HTR-8/SVneo (cell line): ENCODE measurements around the gene C10orf90.

Experiments used
- DNase-seq: peaks from one replicate; pipeline ENCODE4 v3.0.0; 2011; ENCODE audit warnings: low spot score, mixed read lengths; ENCODE audit not compliant: insufficient read length
- FAIRE-seq: peaks from 2 replicates; lab custom pipeline; 2011; peaks lifted over from hg19 to GRCh38; lab: Jason Lieb, UNC

Gene C10orf90

GRCh38 chr10:126670056-126670894 is at the start of gene C10orf90:
C10orf90 (minus strand) TSS chr10:126670693; CDS start chr10:126670480, 213 bp downstream.
- FAIRE-seq, result no peak
- no peak for DNase-seq

GRCh38 chr10:126716366-126716765 is 45.9 kb upstream of the C10orf90 start:
- DNase-seq, result no peak
- FAIRE-seq, result no peak

- DNase-seq (no peak), FAIRE-seq (no peak)
Measured at GRCh38 chr10:126713594-126713993, 43.1 kb upstream of the C10orf90 start.

- FAIRE-seq, result no peak
- no peak for DNase-seq
Measured at GRCh38 chr10:126712681-126713080, 42.2 kb upstream of the C10orf90 start.

- DNase-seq (no peak), FAIRE-seq (no peak)
Measured at GRCh38 chr10:126705951-126706565, 35.6 kb upstream of the C10orf90 start.

- no peak for FAIRE-seq
Measured at GRCh38 chr10:126705131-126705530, 34.6 kb upstream of the C10orf90 start.

GRCh38 chr10:126704649-126705048 is 34.2 kb upstream of the C10orf90 start:
- no peak for DNase-seq
- no peak for FAIRE-seq

More at GRCh38 chr10:126705131-126705530, 34.6 kb upstream of the C10orf90 start:
- DNase-seq, result no peak

GRCh38 chr10:126702181-126702580 is 31.7 kb upstream of the C10orf90 start:
- DNase-seq (no peak), FAIRE-seq (no peak)

GRCh38 chr10:126701526-126701925 is 31.0 kb upstream of the C10orf90 start:
- DNase-seq (no peak), FAIRE-seq (no peak)

GRCh38 chr10:126696684-126697083 is 26.2 kb upstream of the C10orf90 start:
- no peak for FAIRE-seq
- no peak for DNase-seq

- no peak for FAIRE-seq
Measured at GRCh38 chr10:126691456-126691855, 21.0 kb upstream of the C10orf90 start.

GRCh38 chr10:126690534-126690933 is 20.0 kb upstream of the C10orf90 start:
- DNase-seq (no peak), FAIRE-seq (no peak)

More at GRCh38 chr10:126691456-126691855, 21.0 kb upstream of the C10orf90 start:
- no peak for DNase-seq

GRCh38 chr10:126689461-126689994 is 19.0 kb upstream of the C10orf90 start:
- DNase-seq (no peak), FAIRE-seq (no peak)

- DNase-seq (no peak), FAIRE-seq (no peak)
Measured at GRCh38 chr10:126687121-126687606, 16.7 kb upstream of the C10orf90 start.

- DNase-seq (no peak), FAIRE-seq (no peak)
Measured at GRCh38 chr10:126686719-126687118, 16.2 kb upstream of the C10orf90 start.

GRCh38 chr10:126686268-126686667 is 15.8 kb upstream of the C10orf90 start:
- FAIRE-seq (no peak), DNase-seq (no peak)

- FAIRE-seq, result no peak
- DNase-seq, result no peak
Measured at GRCh38 chr10:126685756-126686155, 15.3 kb upstream of the C10orf90 start.

- FAIRE-seq (no peak), DNase-seq (no peak)
Measured at GRCh38 chr10:126684171-126684745, 13.8 kb upstream of the C10orf90 start.

- FAIRE-seq, result no peak
- no peak for DNase-seq
Measured at GRCh38 chr10:126683466-126683865, 13.0 kb upstream of the C10orf90 start.

- DNase-seq (no peak), FAIRE-seq (no peak)
Measured at GRCh38 chr10:126675656-126676438, 5.4 kb upstream of the C10orf90 start.
